ENCODE measurements around the gene HHATL. TPM values are rescaled to one million over a fixed set of nuclear protein-coding genes. Genes with fewer than 3 reads are reported as not detected.

HHATL gene, protein sequence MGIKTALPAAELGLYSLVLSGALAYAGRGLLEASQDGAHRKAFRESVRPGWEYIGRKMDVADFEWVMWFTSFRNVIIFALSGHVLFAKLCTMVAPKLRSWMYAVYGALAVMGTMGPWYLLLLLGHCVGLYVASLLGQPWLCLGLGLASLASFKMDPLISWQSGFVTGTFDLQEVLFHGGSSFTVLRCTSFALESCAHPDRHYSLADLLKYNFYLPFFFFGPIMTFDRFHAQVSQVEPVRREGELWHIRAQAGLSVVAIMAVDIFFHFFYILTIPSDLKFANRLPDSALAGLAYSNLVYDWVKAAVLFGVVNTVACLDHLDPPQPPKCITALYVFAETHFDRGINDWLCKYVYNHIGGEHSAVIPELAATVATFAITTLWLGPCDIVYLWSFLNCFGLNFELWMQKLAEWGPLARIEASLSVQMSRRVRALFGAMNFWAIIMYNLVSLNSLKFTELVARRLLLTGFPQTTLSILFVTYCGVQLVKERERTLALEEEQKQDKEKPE
- not detected for total RNA-seq
- not detected for total RNA-seq (2013)

DNA sequence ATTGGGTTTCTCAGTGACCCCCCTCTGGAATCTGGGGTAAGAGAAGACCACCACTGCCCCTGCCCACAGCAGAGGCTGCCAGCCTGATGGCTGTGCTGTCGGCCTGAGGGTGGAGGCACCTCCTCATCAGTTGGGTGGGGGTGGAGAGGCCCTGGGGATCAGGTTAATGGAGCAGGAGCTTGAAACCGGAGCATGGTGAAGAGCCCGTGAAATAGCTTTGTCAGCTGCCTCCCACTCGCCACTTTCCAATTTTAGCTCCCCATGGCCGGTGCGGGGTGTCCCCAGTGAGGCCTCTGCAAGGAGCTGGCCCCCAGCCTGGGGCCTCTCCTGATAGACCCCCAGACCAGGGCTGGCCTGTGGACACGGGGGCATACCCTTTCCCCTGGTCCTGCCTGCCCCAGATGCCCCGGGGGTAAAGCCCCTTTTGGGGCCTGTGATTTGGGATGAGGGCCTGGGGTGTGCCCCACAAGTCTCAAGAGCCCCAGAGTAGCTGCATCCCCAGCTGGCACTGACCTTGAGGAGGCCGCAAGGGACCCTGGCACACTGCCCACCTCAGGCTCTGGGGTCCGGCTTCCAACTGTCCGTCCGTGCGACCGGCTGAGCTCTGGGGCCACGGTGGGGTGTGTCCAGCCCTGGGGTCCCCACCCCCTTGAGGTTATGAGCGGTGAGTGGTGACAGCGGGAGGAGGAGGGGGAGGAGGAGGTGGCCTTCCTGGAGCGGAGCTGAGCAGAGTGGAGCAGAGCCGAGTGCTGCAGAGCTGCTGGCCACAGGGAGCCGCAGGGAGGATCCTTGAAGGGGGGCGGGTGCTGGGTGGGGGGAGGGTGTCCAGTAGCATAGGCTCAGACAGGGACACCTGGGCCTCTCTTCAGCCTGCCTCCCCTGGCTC lies at the start of gene HHATL:
Gene HHATL, minus strand, starts transcription at position 733 of the 886 bp plus-strand sequence. CDS start 1,972 bp downstream, outside the sequence.
- H3K27me3 ChIP-seq (ENCODE audit: control insufficient read depth, insufficient read depth, low read length) = no peaks in the 10 kb centered on the region
- peaks cover 14% of the 10 kb centered on the region for H3K4me1 ChIP-seq (ENCODE audit: control insufficient read depth, insufficient read depth, low read length)
- TF ChIP-seq CTCF (IDR thresholded peaks at IDR 0.05) = no peak
- no peaks in the 10 kb centered on the region for H3K36me3 Mint-ChIP-seq
- no peak within 1 kb of the TSS for H3K27ac Mint-ChIP-seq
- no peak within 1 kb of the TSS for H3K4me3 Mint-ChIP-seq
- no peaks in the 10 kb centered on the region for H3K36me3 ChIP-seq (ENCODE audit: control insufficient read depth, insufficient read depth, low read length)
- H3K27me3 Mint-ChIP-seq (ENCODE audit: low read depth in 2 of 2) = peaks cover 0 to 15% of the 10 kb centered on the region in 2 donors
- H3K4me1 Mint-ChIP-seq = peaks cover 0 to 16% of the 10 kb centered on the region in 2 donors
- DNase-seq = no peak
- H3K9me3 ChIP-seq (ENCODE audit: control insufficient read depth, insufficient read depth, low read length) = no peaks in the 10 kb centered on the region
- ATAC-seq = no peak
- 84% methylated on average over 20 of the region's 21 CpGs for WGBS (ENCODE audit: insufficient coverage)
- no peaks in the 10 kb centered on the region for H3K9me3 Mint-ChIP-seq
- intact Hi-C loops (cut with micrococcal nuclease) = no loop called here
- H3K27ac ChIP-seq (ENCODE audit: low read length) = no peak within 1 kb of the TSS
- H3K4me3 ChIP-seq (ENCODE audit: low read length) = no peak within 1 kb of the TSS

GRCh38 chr3:42751609-42752008 lies 49.0 kb upstream of the HHATL start:
- DNase-seq (no peak), ATAC-seq (no peak)
- Mint-ChIP-seq H3K27ac (no peak overlapping the region), H3K4me1 (no peaks in the 10 kb centered on the region), H3K4me3 (no peak overlapping the region), H3K36me3 (no peaks in the 10 kb centered on the region), H3K27me3 (ENCODE audit: low read depth in 2 of 2) (no peaks in the 10 kb centered on the region), H3K9me3 (no peaks in the 10 kb centered on the region)
- TF ChIP-seq CTCF (IDR thresholded peaks at IDR 0.05) = no peak
- WGBS (ENCODE audit: insufficient coverage) = 94% methylated on average over 9 of the region's 9 CpGs
- Histone ChIP-seq H3K9me3 (ENCODE audit: control insufficient read depth, insufficient read depth, low read length) (no peaks in the 10 kb centered on the region), H3K27me3 (ENCODE audit: control insufficient read depth, insufficient read depth, low read length) (no peaks in the 10 kb centered on the region), H3K4me3 (ENCODE audit: low read length) (no peak overlapping the region), H3K27ac (ENCODE audit: low read length) (no peak overlapping the region), H3K36me3 (ENCODE audit: control insufficient read depth, insufficient read depth, low read length) (no peaks in the 10 kb centered on the region), H3K4me1 (ENCODE audit: control insufficient read depth, insufficient read depth, low read length) (peaks cover 6% of the 10 kb centered on the region)
- intact Hi-C loops (cut with micrococcal nuclease) = no loop called here

- Mint-ChIP-seq H3K27me3 (ENCODE audit: low read depth in 2 of 2) (no peaks in the 10 kb centered on the region), H3K9me3 (no peaks in the 10 kb centered on the region), H3K4me1 (no peaks in the 10 kb centered on the region), H3K4me3 (no peak overlapping the region), H3K36me3 (no peaks in the 10 kb centered on the region), H3K27ac (no peak overlapping the region)
- H3K4me3 ChIP-seq (ENCODE audit: low read length) = no peak overlapping the region
- no peaks in the 10 kb centered on the region for H3K9me3 ChIP-seq (ENCODE audit: control insufficient read depth, insufficient read depth, low read length)
- H3K4me1 ChIP-seq (ENCODE audit: control insufficient read depth, insufficient read depth, low read length) = peaks cover 6% of the 10 kb centered on the region
- intact Hi-C loops (cut with micrococcal nuclease) = no loop called here
- no peak for TF ChIP-seq CTCF (IDR thresholded peaks at IDR 0.05)
- H3K27ac ChIP-seq (ENCODE audit: low read length) = no peak overlapping the region
- ATAC-seq (no peak), DNase-seq (no peak)
- H3K27me3 ChIP-seq (ENCODE audit: control insufficient read depth, insufficient read depth, low read length) = no peaks in the 10 kb centered on the region
- WGBS (ENCODE audit: insufficient coverage) = 89% methylated on average over 7 of the region's 7 CpGs
- no peaks in the 10 kb centered on the region for H3K36me3 ChIP-seq (ENCODE audit: control insufficient read depth, insufficient read depth, low read length)
Observed at GRCh38 chr3:42750834-42751233, 48.2 kb upstream of the HHATL start.
